Measurements from ENCODE around the gene RAD51B.
"Not testable (repeated sequence)": the region's sequence is repeated elsewhere in the genome, so short reads cannot be mapped to it uniquely, and the experiment has no call there.

Gene RAD51B

GRCh38 chr14:68076451-68076850 lies 256.9 kb downstream of the RAD51B start:
- DNase-seq (ENCODE audit: low read depth in 2 of 2): no peak

GRCh38 chr14:68079941-68080697 lies 260.5 kb downstream of the RAD51B start:
- DNase-seq (ENCODE audit: low read depth in 2 of 2): no peak

GRCh38 chr14:68081489-68081888 lies 261.9 kb downstream of the RAD51B start:
- no peak for DNase-seq (ENCODE audit: low read depth in 2 of 2)

- no peak for DNase-seq (ENCODE audit: low read depth in 2 of 2)
Observed at GRCh38 chr14:68082698-68083291, 263.2 kb downstream of the RAD51B start.

GRCh38 chr14:68084256-68084655 lies 264.7 kb downstream of the RAD51B start:
- no peak for DNase-seq (ENCODE audit: low read depth in 2 of 2)

DNA sequence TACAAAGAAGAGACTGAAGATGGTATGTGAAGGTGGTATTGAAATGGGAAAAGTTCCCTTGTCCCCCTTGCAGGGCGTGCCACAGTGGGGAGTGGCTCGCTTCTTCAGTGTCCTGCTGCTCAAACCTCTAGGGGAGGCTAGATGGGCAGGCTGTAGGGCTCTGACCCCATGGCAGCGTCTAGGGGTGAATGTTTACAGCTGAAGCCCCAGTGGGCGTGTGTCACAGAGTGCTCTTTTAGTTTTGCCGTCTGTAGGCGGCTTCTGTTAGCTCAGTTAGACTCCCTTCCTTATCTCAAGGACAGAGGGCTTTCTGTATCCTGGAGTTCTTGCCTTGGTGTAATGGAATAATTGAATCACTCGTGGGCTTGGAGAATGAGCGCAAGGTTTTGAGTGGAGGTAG lies 266.2 kb downstream of the RAD51B start:
- no peak for DNase-seq (ENCODE audit: low read depth in 2 of 2)

GRCh38 chr14:68088451-68088854 lies 268.9 kb downstream of the RAD51B start:
- no peak for DNase-seq (ENCODE audit: low read depth in 2 of 2)

GRCh38 chr14:68089146-68089731 lies 269.7 kb downstream of the RAD51B start:
- DNase-seq (ENCODE audit: low read depth in 2 of 2): no peak

- DNase-seq (ENCODE audit: low read depth in 2 of 2): no peak
Observed at GRCh38 chr14:68094158-68094557, 274.6 kb downstream of the RAD51B start.

DNA sequence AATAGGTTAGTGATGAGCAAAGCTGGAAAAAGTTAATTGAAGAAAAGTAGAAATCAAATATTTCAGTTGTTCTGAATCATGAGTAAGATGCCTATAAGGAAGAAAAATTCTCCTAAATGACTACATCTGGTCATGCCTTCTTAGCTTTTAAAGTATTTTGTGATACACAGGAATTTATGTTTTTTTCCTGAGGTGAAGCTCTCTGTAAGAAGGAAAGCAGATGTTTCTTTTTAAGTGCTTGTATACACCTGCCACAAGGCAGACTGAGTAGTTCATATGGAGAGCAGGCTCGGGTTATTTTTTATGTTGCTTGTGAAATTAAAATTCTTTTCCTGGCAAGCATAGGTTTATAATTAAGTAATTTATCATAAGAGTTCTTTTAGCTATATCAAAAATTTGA lies 275.2 kb downstream of the RAD51B start:
- DNase-seq (ENCODE audit: low read depth in 2 of 2): no peak

DNA sequence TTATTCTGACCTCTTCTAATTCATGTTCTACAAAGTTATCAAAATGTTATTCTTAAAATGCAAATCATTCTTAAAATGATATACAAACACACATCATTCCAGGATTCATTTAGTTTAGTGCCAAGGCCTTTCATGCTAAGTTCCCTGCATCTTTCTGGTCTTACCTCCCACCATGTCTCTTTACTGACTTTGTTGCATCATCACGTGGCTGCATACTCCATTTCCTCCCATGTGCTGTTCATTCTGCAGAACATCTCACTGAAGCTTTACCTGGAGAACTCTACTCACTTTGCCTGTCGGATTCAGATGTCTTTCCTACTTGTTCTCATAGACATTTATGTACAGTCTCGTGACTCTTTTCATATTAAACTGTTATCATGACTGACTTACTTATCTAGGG lies 278.1 kb downstream of the RAD51B start:
- DNase-seq (ENCODE audit: low read depth in 2 of 2): no peak

DNA sequence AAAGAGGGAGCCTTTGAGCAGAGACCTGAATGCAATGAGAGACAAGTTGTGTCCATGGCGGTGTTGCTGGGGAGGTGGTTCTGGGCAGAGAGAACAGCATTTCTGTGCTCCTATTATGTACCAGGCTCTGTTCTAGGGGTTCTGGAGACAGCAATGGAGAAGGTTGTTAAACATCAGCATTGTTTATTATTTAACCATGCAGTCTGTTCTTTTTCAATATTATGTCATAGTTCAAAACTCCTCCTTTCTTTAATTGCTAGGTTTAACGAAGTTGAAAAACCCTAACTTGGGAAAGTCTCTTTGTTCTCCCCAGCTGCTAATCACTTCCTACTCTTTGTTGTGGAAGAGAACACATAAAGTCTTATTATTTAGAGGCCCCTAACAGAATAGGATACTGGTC lies 279.3 kb downstream of the RAD51B start:
- no peak for DNase-seq (ENCODE audit: low read depth in 2 of 2)

- no peak for DNase-seq (ENCODE audit: low read depth in 2 of 2)
Observed at GRCh38 chr14:68099495-68100045, 280.0 kb downstream of the RAD51B start.

- DNase-seq (ENCODE audit: low read depth in 2 of 2): not testable (repeated sequence)
Observed at GRCh38 chr14:68101715-68102301, 282.2 kb downstream of the RAD51B start.

DNA sequence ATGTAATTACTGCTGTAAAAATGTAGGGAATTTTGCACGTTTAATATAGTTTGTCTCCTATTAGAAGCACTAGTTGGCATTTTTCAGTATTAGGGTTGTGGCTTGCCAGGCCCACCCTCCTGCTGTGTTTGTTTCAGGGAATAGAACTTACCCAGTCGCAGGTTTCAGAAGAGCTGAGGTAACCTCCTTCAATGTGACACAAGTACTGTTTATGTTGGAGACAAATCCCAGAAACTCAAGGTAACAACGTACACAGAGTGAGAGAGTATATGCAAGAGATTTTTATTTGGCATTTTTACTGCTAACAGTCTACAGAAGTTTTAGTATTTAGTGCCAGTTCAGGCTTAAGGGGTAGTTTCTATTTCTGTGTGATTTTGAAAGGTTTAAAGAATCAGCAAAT lies 284.3 kb downstream of the RAD51B start:
- DNase-seq (ENCODE audit: low read depth in 2 of 2): no peak

DNA sequence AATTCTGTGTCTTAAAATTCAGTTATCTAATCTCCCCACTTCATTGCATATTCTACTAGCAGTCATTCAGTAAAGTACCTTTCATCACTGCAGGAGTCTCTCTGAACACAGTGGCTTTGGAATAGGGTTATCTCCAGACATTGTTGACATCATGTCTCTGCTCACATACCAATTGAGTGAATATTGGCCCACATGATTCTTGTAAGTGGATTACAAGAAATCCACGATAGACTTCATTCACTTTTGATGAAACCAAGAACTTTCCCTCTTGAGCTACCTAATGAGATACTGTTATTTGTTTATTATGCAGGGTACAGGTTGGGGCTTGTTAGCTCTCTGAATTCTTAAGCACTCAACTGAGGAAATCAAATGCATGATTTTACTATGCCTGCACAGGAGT lies 284.9 kb downstream of the RAD51B start:
- no peak for DNase-seq (ENCODE audit: low read depth in 2 of 2)

- no peak for DNase-seq (ENCODE audit: low read depth in 2 of 2)
Observed at GRCh38 chr14:68105816-68106215, 286.2 kb downstream of the RAD51B start.

GRCh38 chr14:68106456-68106855 lies 286.9 kb downstream of the RAD51B start:
- DNase-seq (ENCODE audit: low read depth in 2 of 2): no peak

DNA sequence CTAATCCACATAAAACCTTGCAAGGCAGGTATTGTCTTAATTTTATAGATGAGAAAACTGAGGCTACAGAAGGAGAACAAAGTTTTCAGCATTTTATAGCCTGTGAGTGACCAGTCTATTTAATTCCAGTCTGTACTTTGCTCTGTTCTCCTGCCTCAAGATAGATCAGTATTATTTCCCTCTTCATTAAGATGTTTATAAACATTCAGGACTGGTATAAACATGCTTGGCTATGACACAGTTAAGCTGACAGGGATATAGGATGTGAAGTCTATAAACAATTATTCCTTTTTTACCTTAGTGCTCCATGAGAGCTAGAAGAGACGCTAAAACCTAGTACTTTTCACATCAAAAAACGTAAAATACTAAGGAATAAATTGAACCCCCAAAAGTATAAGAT lies 287.3 kb downstream of the RAD51B start:
- no peak for DNase-seq (ENCODE audit: low read depth in 2 of 2)

GRCh38 chr14:68109132-68109900 lies 289.7 kb downstream of the RAD51B start:
- DNase-seq (ENCODE audit: low read depth in 2 of 2): no peak

DNA sequence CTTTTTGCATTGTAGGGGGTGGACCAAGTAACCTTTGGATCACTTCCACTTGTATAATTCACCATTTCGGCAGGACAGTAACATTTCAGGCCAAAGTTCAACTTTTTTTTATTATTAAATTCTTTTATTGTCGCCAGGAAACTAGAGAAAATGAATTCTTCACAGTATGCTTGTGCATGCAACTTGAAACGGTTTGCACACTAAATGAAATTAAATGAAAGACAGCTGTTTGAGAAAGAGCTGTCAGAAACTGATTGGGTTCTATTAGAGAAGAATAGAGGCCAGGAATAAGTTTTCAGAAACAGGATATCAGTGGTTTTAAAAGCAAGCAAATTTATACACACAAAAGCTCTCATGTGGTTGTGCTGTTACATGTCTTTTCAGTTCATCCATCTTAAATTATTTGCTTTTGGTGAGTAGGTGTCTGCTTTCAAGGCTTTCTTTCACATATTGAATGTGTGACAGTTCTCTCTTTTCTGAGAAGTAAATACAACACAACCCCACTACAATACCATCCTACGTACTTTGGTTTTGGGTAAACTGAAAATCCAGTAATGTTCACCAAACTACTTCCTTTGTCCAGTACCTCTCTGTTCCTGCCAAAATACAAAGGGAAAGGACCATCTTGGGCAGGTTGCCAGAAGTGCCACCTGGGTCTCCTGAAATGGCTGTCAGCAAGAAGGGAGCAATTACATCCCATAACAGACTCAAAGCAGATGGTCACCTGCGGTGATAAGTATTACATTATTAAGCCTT lies 291.7 kb downstream of the RAD51B start:
- no peak for DNase-seq (ENCODE audit: low read depth in 2 of 2)
